NOMO-1 treated with DMSO at 0.1 percent for 48 hours (cell line): Measurements from ENCODE around the gene PTGER3.

Experiments used
- DNase-seq: peaks from one replicate; lab custom pipeline; 2025; ENCODE audit not compliant: unreplicated experiment; lab: John Stamatoyannopoulos, UW

PTGER3 gene

DNA sequence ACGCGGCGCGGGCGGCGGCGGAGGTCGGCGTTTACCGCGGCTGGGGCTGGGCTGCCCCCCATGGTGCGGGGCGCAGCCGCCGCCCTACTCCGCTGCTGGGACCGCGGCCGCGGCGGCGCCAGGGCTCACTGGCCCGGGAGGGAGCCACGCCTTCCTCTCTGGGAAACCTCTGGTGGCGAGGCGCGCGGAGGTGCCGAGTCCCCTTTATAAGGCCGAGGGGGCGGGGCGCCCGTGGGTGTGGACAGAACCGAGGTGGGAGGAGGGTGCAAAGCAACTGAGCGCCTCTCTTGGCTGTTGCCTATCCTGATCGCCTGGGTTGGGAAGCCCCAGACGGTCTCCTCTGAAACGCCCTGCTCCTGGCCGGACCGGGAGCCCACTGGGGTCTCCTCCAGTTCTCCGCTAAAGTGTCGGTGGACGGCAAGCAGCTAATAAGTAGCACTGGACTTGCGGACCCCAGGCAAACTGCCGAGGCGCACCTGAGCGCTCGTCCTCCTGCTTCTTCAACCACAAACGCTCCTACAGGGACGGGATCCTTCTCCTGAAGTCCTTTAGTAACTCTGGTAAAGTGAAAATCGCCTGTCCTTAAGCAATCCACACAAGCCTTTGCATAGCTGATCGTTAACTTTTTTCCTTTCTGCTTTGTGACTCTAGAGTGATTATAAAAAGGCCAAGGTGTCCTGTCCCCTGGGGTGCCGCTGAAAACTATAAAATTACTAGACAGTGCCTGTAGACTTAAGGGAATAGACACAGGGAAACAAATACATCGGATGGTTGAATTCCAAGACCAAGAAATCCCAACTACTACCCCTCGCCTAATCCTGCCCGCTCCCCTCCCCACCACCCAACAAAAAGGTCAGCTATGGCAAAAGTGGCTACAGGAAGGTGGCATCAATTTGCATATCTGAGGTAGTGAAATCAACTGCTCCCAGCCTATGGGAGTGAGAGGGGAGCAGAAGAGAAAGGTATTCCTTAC, at the start of gene PTGER3:
PTGER3 (minus strand) TSS at position 182 of the 973 bp plus-strand sequence. CDS start 239 bp downstream, outside the sequence.
- DNase-seq, result peak; percentile 17

DNA sequence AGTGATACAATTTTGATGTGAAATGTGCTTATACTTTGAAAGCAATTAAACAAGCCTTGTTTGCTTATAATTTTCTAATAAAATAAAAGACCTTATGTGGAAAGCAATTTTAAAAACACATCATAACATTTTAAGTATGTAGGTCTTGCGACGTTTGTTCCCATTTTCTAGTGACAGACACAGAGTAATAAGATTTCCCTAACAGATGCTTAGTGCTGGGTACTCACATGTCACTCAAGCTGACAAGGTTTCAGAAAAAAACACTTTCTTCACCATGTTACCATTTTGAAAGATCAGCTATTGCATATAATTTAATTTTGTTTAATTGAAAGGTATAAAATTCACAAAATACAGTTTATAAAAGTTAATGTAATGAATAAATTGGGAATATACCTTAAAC, 47.3 kb upstream of the PTGER3 start:
- DNase-seq, result no peak

DNA sequence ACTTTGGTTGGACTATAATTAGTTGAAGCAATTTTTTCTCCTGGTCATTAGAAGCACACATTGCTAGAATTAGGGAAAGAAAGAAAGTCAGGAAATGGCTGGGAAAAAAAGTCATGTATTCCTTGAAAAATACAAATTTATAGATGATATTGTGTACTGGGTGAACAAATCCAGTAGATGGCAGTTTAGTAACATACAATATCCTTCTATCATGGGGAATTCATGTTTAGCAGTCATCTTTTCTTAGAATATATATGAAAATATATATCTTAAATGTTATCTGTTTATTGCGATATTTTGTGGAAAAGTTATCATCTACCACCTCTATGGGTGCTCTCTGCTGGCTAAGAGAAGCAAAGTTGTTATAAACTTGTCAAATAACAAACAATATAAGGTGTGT, 46.3 kb upstream of the PTGER3 start:
- DNase-seq, result peak; percentile 37

DNA sequence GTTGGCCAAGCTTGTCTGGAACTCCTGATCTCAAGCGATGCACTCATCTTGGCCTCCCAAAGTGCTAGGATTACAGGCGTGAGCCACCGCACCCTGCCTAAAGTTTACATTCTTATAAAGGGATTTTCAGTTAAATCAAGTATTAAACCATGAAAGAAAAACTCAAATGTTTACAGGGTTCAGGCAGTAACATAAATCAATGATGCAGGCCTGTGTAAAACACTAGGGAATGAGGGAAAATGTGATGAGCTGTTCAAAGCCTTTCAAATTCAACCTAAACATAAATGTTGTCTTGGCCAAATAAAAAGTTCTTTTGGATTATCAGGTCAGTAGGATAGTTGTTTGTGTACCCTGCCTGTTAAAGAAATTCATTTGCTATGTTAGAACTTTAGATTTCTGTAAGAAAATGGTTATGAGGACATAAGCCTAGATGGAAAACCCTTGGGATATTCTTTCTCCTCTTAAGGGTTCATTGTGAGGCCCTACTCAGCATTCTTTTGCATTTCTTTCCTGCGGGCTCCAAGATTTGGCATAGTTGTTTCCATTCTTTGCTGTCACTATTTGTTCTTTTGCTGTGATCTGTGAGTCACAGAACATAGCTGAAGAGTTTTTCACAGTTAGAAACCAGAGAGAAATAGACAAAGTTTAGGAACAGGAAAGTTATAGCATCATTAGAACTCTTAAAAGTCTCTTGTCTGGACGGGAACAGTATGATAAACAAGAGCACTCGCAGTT, 42.1 kb upstream of the PTGER3 start:
- no peak for DNase-seq

DNA sequence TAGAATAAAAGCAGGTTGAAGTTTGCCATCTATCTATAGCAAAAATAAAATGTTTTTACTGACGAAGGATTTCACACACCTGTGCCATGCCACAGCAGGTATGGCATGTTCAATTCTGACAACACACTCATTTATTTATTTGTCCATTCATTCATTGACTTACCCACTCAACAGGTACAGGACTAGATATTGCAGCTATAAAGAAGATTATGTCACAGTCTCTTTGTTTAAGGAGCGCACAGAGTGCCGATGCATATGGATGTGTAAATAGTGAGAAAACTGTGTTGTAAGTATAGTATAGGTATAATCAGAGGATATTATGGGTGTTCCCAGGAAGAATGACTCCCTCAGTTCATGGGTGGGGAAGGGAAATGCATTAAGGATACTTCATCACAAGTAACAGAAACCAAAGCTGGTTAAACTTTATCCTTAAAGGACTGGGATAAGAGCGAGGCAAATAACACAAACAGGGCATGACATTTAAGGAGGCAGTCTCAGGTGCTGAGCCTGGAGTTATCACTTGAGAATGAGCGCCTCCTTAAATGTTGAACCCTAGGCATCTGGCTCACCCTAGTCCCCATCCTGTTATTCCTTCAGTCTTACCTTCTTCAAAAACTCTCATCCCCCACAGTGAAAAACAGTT, 41.1 kb upstream of the PTGER3 start:
- no peak for DNase-seq

DNA sequence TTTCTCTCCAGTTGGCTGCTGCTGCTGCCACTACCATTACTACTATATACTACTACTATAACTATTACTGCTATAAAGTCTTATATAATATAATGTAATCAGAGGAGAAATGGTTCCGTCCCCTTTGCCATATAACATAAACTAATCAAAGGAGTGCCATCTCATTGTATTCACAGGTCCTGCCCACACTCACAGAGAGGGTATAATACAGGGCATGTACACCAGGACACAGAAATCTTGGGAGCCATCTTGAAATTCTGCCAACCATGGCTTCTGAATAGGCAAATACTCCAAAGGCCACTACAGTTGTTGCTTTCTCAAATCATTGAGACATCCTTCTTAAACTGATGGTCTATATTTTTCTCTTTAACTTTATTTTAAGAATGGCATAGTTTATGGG, 40.1 kb upstream of the PTGER3 start:
- DNase-seq, result no peak

DNA sequence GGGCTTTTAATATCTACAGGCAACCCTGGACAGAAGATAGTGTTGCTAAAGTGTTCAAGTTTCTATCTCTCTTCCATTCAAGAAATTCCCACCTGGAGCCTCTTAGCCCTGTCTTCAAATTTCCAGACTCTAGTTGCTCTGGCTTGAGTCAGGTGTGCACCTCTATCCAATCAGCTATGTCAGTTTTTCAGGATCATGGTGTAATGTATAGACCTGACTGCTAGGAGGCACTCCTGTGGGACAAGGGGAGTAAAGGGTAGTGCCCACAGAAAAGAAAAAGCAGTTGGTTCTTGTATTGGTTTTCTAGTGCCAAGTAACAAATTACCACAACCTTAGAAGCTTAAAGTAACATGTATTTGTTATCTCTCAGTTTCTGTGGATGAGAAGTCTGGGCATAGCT, 39.4 kb upstream of the PTGER3 start:
- DNase-seq, result no peak

DNA sequence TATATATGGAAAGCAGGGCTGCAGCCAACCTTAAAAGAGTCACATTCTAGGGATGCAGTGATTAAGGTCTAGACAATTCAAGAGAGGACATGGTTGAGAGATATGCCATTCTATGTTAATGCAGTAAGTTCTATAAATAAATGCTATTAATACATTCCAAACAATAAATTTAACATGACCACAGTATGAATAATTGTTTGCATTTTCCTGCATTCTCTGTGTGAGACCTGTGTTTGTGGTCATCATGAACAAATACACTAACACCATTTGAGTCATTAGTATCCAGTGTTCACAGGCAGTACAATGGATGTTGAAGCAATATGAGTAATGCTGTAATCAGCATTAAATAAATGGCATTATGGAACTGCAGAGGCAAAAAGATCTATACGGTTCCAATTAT, 38.7 kb upstream of the PTGER3 start:
- DNase-seq, result no peak

DNA sequence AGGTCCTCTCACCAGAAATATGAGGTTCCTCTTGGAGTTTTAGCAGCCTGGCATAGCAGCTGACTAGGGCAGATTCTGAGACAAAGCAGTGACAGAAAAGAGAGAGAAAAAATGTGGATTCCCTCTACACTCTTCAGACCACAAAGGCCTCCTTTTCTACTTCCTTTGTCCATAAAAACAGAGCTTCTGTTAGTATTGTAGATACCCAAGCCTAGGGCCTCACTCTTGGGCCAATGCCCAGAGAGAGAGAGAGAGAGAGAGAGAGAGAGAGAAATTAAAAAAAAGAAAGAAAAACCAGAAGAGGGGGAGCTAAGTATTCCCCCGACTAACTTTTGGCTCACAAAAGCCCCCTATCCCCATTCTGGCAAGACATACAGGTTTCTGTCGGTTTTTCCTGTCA, 35.7 kb upstream of the PTGER3 start:
- no peak for DNase-seq

DNA sequence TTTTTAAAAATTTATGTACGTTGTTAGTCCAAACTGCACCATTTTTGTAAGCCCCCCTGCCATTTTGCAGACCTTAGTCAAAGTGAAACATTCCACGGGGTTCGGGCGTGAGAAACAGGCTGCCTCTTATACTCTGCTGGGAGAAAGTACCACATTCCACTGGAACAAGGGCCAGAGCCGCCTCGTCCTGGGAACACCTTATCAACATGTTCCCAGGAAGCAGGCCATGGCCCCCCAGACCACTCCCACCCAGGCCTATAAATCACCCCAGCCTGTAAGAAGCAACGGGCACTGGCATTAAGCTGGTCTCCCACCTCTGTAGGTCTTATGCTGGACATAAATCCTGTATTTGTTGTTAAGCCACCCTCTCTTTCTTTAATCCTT, 34.1 kb upstream of the PTGER3 start:
- DNase-seq, result no peak

DNA sequence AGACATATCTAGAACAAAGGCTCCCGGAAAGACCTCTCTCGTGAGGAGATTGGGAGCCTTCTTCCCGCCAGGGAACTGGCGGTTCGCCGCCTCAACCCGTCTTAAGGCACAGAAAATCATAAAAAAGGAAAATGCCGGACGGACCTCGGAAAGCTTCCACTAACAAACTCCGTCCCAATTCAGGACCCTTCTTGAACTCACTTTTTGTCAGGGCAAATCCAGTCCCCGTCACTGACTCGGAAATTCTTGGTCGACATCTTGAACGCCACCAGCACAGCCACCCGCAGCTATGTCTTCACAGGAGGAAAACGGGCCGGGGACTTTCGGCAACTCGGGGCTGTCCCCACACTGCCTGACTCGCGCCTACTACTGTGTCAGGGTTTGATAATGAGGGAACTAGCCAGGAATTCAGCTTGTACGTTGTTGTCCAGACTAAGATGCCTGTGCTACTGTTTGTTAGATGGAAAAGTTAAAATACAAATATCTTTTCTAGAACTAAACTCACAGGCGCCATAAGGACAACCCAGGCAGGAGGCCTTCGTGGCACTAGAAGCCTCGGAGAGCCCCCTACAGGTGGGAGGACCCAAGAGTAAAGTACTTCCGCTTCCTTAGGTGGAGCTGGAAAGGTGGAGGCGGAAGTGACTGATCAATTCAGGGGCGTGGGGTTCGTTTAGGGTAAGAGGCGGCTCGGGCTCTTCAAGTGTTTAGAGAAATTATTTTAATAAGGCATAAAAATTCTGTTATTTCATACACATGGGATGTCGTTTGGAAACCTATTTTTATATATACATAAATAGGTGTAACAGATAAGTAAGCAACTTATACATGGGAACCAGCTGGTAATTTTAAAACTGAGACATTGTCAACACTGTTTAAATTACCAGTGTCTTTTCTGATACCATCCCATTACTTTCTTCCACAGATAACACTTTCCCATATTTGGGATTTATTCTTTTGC, 33.4 kb upstream of the PTGER3 start, which contains the start of gene ZRANB2:
ZRANB2 (minus strand) TSS at position 297 of the 958 bp plus-strand sequence; CDS start at position 257, 40 bp downstream.
- peak; percentile 95 for DNase-seq

DNA sequence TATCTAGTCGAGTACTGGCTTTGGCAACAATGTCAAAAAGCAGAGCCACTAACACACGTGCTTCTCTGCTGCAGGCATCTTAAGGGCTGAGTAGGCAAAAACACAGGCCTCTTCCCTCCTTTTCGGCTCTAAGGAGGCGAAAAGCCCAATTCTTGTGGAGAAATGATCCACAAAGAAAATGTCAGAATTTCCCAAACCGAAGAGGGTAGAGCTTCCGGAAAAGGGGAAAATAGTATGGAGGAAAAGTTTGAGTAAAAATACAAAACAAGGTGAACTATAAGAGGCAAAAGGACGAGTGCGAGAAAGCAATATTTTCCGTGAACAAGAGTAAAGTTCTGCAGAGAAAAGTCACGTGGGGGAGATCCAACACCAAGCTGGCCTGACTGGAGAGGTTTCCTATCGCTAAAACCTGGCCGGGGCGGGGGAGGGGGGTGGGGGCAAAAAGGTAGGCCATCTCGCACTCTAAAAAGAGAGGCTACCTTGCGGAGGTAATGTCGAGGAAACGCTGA, 32.7 kb upstream of the PTGER3 start:
- peak; percentile 20 for DNase-seq

DNA sequence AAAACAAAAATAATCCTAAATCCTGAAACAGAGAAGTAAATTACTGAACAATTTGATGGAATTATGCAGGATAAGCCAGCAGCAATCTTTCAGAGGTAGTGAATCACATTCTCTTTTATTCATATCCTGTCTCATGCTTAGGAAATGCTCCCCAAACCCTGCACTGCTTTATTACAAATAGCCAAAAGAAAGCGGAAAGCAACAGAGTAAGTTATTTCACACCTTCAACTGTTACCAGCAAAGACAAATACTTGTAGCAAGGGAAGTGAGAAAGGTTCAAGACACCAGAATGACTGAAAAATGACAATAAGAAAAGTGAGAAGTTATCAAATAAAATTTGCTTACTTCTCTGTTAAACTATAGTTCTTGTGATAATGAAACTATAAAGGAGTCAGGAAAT, 27.1 kb upstream of the PTGER3 start:
- DNase-seq, result no peak

DNA sequence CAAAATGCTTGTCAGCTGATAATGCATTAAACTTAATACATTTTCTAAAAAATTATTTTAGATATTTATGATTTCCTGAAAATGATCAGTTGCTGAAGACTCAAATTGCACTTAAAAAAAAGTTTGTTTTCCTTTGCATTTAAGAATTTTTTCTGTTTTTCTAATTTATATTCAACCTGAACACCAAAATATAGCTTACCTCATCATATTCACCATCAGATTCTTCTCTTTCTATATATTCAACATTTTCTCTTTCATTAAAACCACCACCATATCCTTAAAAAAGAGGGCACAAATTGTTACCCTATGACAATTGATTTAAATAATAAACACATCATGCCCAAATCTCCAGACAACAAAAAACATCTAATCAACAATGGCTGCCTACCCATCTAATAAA, 24.7 kb upstream of the PTGER3 start:
- no peak for DNase-seq

DNA sequence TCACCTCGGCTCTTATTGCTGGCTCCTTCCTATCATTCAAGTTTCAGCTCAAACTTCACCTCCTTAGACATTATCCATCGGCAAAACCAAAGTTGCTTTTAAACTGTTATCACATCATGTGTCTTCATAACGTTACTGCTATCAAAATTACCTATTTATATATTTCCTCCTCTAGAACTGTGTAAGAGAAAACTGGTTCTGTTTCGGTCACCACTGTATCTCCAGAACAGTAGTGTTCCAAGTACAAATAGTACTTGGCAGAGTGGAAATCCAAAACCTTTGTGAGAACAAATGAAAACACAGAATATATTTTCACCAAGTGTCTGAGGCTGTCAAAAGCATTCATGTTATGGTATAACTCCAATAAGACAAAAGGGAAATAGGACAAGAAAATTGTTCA, 24.1 kb upstream of the PTGER3 start:
- DNase-seq, result no peak

DNA sequence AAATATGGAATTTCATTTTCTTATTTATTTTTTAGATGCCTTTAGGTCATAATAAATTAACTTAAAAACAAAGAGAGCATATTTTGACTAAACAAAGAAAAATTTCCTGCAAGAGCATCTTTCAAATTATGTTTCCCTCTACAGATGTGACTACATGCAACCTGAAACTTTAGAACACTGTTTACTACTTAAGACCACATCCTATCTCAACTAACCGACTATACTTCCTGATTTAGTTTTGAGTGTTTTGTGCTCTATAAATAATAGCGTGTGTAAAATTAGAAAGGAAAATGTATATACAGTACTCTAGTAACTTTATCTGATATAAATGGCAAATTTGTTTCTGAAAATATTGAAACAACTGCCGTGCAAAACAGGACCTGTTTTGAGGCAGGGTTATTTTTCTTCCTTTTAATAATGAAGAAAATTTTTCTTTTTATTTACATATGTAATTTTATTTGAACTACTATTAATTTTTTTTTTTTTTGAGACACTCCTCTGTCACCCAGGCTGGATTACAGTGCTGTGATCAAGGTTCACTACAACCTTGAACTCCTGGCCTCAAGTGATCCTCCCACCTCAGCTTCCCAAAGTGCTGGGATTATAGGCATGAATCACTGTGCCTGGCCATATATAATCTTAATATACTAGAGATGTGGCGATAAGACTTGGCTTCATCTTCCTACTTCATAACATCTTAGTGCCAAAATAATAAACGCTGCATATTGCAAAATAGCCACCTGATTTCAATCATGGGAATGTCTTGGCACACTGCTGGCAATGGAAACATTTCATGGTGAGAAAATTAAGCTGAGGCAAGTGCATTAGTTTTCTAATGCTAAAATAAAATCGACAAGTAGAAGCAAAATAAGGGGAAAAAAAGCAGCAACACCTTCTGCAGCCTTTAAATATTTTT, 21.0 kb upstream of the PTGER3 start:
- no peak for DNase-seq

DNA sequence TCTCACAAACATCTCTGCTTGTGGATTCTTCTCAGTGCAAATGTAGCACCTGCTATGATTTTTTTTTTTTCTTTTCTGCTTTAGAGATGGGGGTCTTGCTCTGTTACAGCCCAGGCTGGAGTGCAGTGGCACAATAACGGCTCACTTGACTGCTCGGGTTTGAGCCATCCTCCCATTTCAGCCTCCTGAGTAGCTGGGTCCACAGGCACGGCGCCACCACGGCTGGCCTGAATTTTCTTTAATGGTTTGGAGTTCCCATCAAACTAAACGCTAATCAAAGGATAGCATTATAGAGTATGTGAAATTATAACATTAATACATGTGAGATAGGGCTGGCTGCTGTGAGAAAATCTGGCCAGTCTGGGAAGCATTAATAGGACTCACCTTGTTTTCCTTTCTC, 7.2 kb upstream of the PTGER3 start:
- no peak for DNase-seq

DNA sequence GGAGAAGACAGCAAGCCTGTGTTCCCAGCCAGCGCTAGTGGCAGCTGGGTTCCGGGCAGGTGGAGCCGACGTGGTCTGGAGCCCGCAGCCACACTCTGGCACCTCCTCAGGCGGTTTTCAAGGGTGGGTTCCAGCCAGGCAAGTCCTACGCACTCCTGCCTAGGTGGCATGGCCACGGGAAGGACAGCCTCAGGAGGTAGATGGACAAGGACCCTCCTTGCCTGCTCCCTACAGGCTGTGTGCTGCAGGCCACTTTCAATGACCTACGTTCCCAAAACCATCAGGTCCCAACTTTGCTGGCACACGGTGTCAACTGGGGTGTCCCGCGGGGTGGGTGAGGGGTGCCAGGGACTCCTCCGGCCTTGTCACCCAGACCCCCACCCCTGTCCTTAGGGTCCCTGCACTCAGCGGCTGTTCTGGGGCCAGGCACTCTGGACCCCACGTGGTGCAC, 6.7 kb upstream of the PTGER3 start:
- no peak for DNase-seq

DNA sequence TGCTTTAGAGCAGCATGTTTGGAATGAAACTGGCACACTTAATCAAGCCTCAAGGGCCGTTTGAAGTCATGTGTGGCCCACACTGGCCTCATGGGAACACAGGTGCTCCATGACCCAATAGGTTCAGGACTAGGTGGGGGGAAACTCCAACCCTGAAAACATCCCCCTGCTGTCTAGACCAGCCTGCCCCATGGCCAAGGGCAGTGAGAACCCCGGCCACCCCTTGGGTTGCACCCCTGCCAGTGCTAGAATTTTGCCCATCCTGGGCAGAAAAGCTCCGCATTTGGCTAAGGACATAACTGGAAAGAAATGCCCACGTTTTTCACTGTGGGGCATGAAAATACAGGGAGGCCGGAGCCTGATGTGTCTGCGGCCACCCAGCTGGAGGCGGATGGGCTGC, 6.1 kb upstream of the PTGER3 start:
- no peak for DNase-seq
